Femur (tissue), 1 donor: ENCODE data around the gene CIC.
"Not testable (repeated sequence)": the region's sequence is repeated elsewhere in the genome, so short reads cannot be mapped to it uniquely, and the experiment has no call there.

Experiments
- DNase-seq: peaks from one replicate; pipeline ENCODE4 v3.0.0-alpha.2; 2017

The CIC gene

GRCh38 chr19:42255766-42256745, 13.0 kb upstream of the CIC start:
- peak; percentile 85 for DNase-seq

GRCh38 chr19:42257842-42258241, 11.2 kb upstream of the CIC start:
- DNase-seq = not testable (repeated sequence)

GRCh38 chr19:42261763-42262162, 7.3 kb upstream of the CIC start:
- DNase-seq = no peak

DNA sequence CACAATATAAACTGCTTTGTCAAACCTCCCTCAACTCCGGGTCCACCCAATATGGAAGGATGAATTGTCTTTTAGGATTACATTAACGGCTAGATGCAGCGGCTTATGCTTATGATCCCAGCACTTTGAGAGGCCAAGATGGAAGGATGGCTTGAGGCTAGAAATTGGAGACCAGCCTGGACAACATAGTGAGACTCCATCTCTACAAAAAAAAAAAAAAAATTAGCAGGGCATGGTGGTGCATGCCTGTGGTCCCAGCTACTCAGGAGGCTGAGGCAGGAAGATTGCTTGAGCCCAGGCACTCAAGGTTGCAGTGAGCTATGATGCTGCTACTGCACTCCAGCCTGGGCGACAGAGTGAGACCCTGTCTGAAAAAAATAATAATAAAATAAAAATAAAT, 2.9 kb upstream of the CIC start:
- DNase-seq = not testable (repeated sequence)

DNA sequence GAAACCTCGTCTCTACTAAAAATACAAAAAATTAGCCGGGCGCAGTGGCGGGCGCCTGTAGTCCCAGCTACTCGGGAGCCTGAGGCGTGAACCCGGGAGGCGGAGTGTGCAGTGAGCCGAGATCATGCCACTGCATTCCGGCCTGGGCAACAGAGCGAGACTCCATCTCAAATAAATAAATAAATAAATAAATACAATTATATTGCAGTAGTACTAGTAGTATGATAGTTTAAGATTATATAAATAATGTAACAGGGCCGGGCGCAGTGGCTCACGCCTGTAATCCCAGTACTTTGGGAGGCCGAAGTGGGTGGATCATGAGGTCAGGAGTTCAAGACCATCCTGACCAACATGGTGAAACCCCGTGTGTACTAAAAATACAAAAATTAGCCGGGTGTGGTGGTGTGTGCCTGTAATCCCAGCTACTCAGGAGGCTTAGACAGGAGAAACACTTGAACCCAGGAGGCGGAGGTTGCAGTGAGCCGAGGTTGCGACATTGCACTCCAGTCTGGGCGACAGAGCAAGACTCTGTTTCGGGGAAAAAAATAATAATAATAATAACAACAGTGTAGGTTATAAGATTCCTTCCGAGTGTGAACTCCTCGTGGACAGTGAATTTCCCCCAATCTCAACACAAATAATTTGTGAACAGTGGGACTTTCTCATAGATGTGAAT, 2.0 kb upstream of the CIC start:
- DNase-seq = not testable (repeated sequence)

GRCh38 chr19:42267644-42268141, 1.4 kb upstream of the CIC start:
- DNase-seq = no peak

- DNase-seq = peak; percentile 100
Observed at GRCh38 chr19:42268142-42268703, 829 bp upstream of the CIC start.

- DNase-seq = peak; percentile 38
Observed at GRCh38 chr19:42269478-42270345, 660 bp downstream of the CIC start.

DNA sequence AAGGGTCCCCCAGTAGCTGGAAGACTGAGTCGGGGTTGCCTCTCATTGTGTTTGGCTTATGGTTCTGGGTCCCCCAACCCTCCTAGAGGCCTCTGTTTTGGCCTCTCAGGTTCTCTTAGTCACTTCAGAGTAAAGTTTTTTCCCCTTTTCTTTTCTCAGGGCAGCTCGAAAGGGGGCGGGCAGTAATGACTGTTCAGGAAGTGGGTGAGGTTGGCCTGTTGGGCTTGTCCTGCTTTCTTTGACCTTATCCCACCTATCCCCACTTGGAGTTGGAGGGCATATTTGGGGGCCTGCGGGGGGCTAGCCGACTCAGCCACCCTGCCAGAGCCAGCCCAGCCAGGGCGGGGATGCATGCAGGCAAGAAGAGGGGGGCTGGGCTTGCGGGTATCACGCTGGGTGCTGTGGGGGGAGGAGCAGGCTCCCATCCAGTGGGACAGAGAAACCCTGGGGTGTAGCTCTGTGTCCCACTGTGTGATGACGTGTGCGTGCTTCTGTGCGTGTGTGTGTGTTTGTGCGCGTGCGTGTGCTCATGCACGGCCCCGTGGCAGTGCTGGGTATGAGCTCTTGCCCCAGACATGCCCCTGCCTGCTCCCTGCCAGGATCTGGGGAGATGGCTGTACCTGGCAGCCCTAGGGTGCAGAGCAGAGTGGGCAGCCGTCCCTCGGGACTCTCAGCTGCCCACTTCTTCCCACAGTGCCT, 1.4 kb downstream of the CIC start:
- DNase-seq = peak; percentile 60

- no peak for DNase-seq
Observed at GRCh38 chr19:42271045-42271419, 2.0 kb downstream of the CIC start.

GRCh38 chr19:42271861-42272534, 2.9 kb downstream of the CIC start:
- peak; percentile 18 for DNase-seq

- DNase-seq = peak; percentile 23
Observed at GRCh38 chr19:42272535-42272897, 3.5 kb downstream of the CIC start.

- no peak for DNase-seq
Observed at GRCh38 chr19:42272989-42273406, 3.9 kb downstream of the CIC start.

GRCh38 chr19:42273407-42274064, 4.5 kb downstream of the CIC start:
- DNase-seq = no peak

- DNase-seq = no peak
Observed at GRCh38 chr19:42274065-42274682, 5.1 kb downstream of the CIC start.

- DNase-seq = no peak
Observed at GRCh38 chr19:42275103-42275502, 6.1 kb downstream of the CIC start.

DNA sequence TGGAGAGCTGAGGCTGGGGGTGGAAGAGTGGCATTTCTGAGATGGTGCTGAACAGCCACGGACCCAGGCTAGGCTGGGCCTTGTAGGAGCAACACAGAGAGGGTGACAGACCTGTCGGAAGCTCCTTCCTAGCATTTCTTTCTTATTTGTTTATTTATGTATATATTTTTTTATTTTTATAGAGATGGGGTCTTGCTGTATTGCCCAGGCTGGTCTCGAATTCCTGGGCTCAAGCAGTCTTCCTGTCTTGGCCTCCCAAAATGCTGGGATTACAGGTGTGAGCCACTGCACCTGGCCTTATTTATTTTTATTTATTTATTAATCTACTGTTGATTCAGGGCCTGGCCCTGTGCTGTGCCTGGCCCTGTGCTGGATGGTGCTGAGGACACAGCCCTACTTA, 6.5 kb downstream of the CIC start:
- no peak for DNase-seq

DNA sequence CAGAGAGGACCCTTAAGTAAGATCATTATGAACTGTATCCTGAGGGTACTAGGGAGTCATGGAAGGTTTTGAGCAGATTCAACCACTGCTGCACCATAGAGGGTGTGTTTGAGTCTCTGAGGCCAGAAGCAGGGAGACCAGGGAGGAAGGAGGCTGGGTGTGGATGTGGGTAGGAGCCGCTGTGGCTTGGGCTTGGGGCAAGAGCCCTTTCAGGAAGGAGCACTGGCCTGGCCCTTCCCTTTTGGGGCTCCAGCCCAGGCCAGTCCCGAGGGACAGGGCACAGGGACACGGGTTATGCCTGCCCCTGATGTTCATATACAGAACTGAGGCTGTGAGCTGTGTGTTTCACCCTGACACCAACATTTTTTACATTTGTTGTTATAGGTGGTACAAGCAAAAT, 7.2 kb downstream of the CIC start:
- DNase-seq = peak; percentile 21

- no peak for DNase-seq
Observed at GRCh38 chr19:42276821-42277220, 7.8 kb downstream of the CIC start.

DNA sequence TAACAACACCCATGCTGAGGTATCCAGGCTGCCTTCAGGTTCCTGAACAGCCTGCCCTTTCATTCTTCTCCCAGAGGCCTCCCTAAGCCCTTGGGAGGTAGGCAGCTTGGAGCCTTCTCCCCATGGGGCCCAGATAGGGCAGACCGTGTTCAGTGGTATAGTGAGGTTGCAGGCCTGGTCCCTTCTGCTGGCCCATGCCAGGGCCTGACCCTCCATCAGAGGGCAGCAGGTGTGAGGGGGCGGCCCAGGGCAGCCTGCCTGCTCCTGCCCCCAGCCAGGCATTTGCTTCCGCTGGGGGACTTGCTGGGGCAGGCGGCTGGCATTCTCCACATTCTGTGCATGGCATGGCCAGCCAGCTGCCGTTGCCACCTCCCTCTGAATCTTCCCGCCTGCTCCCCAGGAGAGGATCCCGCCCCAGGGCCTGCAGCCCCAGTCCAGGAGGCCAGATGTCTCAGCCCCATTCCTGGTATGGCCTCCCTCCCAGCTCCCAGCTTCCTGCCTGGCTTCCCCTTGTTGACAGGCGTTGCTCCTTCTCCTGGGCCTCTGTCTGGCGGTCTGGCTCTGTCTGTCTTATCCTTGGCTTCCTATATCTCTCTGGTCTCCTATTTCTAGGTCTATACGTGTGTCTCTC, 8.9 kb downstream of the CIC start:
- DNase-seq = peak; percentile 78
